ENCODE measurements around the gene CSTA.

GRCh38 chr3:122301063-122301462 lies 24.0 kb upstream of the CSTA start:
- TF ChIP-seq POLR2A (IDR thresholded peaks at IDR 0.05) (no peak), CTCF (IDR thresholded peaks at IDR 0.05) (no peak), POLR2AphosphoS5 (IDR thresholded peaks at IDR 0.05) (no peak)
